ENCODE data around the gene SNX2. TPM values are rescaled to one million over a fixed set of nuclear protein-coding genes. Genes with fewer than 3 reads are reported as not detected.
A peak's percentile ranks its signal among the peaks of the same experiment; 100 is the strongest.

Gene SNX2
- total RNA-seq, 1 donor from 2014 or later: 145 TPM

DNA sequence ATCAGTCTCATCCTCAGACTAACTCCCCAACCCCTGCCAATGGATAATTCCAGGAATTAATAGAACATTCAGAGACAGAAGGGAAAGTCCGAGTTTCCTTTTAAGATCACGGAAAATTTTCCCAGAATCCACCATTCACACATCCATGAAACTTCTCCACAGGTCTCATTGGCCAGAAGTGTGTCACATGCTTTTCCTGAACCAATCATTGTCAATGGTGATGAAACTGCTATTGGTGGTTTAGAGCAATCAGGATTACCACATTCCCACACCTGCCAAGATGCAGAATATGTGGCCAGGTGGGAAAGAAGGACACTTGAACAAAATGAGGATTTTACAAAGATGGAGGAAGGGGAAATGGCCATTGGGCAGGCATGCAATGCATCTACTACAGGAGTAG, 29.3 kb upstream of the SNX2 start:
- no peaks in the 10 kb centered on the region for H3K36me3 Mint-ChIP-seq (ENCODE audit: low read depth)

GRCh38 chr5:122749886-122750285, 25.0 kb upstream of the SNX2 start:
- CTCF ChIA-PET: no interaction called here
- intact Hi-C loops (cut with micrococcal nuclease): no loop called here
- DNase-seq (no peak), ATAC-seq (ENCODE audit: low read depth) (no peak)
- Mint-ChIP-seq H3K4me3 (no peak overlapping the region), H3K27ac (no peak overlapping the region), H3K36me3 (ENCODE audit: low read depth) (no peaks in the 10 kb centered on the region), H3K4me1 (peaks cover 11% of the 10 kb centered on the region), H3K9me3 (no peaks in the 10 kb centered on the region), H3K27me3 (no peaks in the 10 kb centered on the region)
- TF ChIP-seq, protein P1, sequence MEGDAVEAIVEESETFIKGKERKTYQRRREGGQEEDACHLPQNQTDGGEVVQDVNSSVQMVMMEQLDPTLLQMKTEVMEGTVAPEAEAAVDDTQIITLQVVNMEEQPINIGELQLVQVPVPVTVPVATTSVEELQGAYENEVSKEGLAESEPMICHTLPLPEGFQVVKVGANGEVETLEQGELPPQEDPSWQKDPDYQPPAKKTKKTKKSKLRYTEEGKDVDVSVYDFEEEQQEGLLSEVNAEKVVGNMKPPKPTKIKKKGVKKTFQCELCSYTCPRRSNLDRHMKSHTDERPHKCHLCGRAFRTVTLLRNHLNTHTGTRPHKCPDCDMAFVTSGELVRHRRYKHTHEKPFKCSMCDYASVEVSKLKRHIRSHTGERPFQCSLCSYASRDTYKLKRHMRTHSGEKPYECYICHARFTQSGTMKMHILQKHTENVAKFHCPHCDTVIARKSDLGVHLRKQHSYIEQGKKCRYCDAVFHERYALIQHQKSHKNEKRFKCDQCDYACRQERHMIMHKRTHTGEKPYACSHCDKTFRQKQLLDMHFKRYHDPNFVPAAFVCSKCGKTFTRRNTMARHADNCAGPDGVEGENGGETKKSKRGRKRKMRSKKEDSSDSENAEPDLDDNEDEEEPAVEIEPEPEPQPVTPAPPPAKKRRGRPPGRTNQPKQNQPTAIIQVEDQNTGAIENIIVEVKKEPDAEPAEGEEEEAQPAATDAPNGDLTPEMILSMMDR (IDR thresholded peaks at IDR 0.05): no peak
- POLR2A ChIA-PET: interaction anchor here (0.7 kb wide), 1 partner anchor 19 kb away, joined by 5 read pairs; no protein-coding TSS in a partner anchor

More for the DNA sequence above, 29.3 kb upstream of the SNX2 start:
- no peaks in the 10 kb centered on the region for H3K27me3 Mint-ChIP-seq
- no peak overlapping the region for H3K27ac Mint-ChIP-seq
- peaks cover under 1% of the 10 kb centered on the region for H3K4me1 Mint-ChIP-seq
- CTCF ChIA-PET: no interaction called here
- POLR2A ChIA-PET: no interaction called here
- no peak overlapping the region for H3K4me3 Mint-ChIP-seq
- intact Hi-C loops (cut with micrococcal nuclease): loop anchor here (1.0 kb wide), 1 partner anchor 11 kb away; no protein-coding TSS in a partner anchor
- ATAC-seq (ENCODE audit: low read depth): no peak
- TF ChIP-seq, protein P1 (IDR thresholded peaks at IDR 0.05): no peak
- no peak for DNase-seq
- no peaks in the 10 kb centered on the region for H3K9me3 Mint-ChIP-seq

- Mint-ChIP-seq H3K27ac (no peak overlapping the region), H3K4me3 (no peak overlapping the region), H3K9me3 (no peaks in the 10 kb centered on the region), H3K4me1 (peaks cover 21% of the 10 kb centered on the region), H3K36me3 (ENCODE audit: low read depth) (no peaks in the 10 kb centered on the region), H3K27me3 (no peaks in the 10 kb centered on the region)
- intact Hi-C loops (cut with micrococcal nuclease): no loop called here
- peak; percentile 22 for DNase-seq
- TF ChIP-seq, protein P1 (IDR thresholded peaks at IDR 0.05): no peak
- CTCF ChIA-PET: no interaction called here
- ATAC-seq (ENCODE audit: low read depth): peak; percentile 94
- POLR2A ChIA-PET: interaction anchor here (1.3 kb wide), 1 partner anchor 16 kb away, joined by 3 read pairs; no protein-coding TSS in a partner anchor
These were observed 23.5 kb upstream of the SNX2 start for GRCh38 chr5:122751293-122751782.

GRCh38 chr5:122753500-122753899, 21.4 kb upstream of the SNX2 start:
- ChIA-PET POLR2A (interaction anchor here (0.9 kb wide), 1 partner anchor 18 kb away, joined by 3 read pairs; no protein-coding TSS in a partner anchor), CTCF (interaction anchor here (0.6 kb wide), 1 partner anchor 20 kb away, joined by 5 read pairs; no protein-coding TSS in a partner anchor)
- H3K9me3 Mint-ChIP-seq: no peaks in the 10 kb centered on the region
- H3K4me1 Mint-ChIP-seq: peaks cover 36% of the 10 kb centered on the region
- H3K36me3 Mint-ChIP-seq (ENCODE audit: low read depth): no peaks in the 10 kb centered on the region
- DNase-seq (no peak), ATAC-seq (ENCODE audit: low read depth) (no peak)
- TF ChIP-seq, protein P1 (IDR thresholded peaks at IDR 0.05): no peak
- H3K4me3 Mint-ChIP-seq: no peak overlapping the region
- H3K27me3 Mint-ChIP-seq: no peaks in the 10 kb centered on the region
- intact Hi-C loops (cut with micrococcal nuclease): no loop called here
- no peak overlapping the region for H3K27ac Mint-ChIP-seq

- TF ChIP-seq, protein P1 (IDR thresholded peaks at IDR 0.05): no peak
- H3K4me3 Mint-ChIP-seq: peak overlapping the region; percentile 1
- DNase-seq (no peak), ATAC-seq (ENCODE audit: low read depth) (no peak)
- H3K27ac Mint-ChIP-seq: peak overlapping the region; percentile 72
- peaks cover 34% of the 10 kb centered on the region for H3K4me1 Mint-ChIP-seq
- intact Hi-C loops (cut with micrococcal nuclease): loop anchor here (1.0 kb wide), 4 partner anchors 10 to 53 kb away; no protein-coding TSS in a partner anchor
- no peaks in the 10 kb centered on the region for H3K36me3 Mint-ChIP-seq (ENCODE audit: low read depth)
- H3K9me3 Mint-ChIP-seq: no peaks in the 10 kb centered on the region
- ChIA-PET POLR2A (interaction anchor here (0.6 to 3.2 kb wide), 5 partner anchors 17 to 98 kb away, joined by 3 to 19 read pairs (median 6); partner anchors contain the start of gene SNX2), CTCF (interaction anchor here (0.7 to 1.0 kb wide), 2 partner anchors 52 to 53 kb away, joined by 3 read pairs; no protein-coding TSS in a partner anchor)
- no peaks in the 10 kb centered on the region for H3K27me3 Mint-ChIP-seq
These were observed 19.1 kb upstream of the SNX2 start for GRCh38 chr5:122755783-122756182.
